Activated naive CD8-positive, alpha-beta T cell treated with anti-CD3 and anti-CD28 coated beads, Interleukin-2, amount 50 U/mL, for 24 hours (primary cell): ENCODE measurements around the gene VTI1A.
"Not testable (repeated sequence)": the region's sequence is repeated elsewhere in the genome, so short reads cannot be mapped to it uniquely, and the experiment has no call there.

ENCODE experiments used
- ATAC-seq: fragments of 150-1000 bp; cut with Tn5 transposase; one replicate; pipeline ENCODE4 v1.10.0; 2021
- DNase-seq: peaks from one replicate; pipeline ENCODE4 v3.0.0; 2021
- H3K27ac Mint-ChIP-seq: one replicate; pipeline ENCODE4 v1.8.0; 2021; ENCODE audit warnings: mild to moderate bottlenecking, mixed read lengths
- H3K27me3 Mint-ChIP-seq: one replicate; pipeline ENCODE4 v1.8.0; 2021; ENCODE audit warnings: mixed read lengths
- H3K36me3 Mint-ChIP-seq: one replicate; pipeline ENCODE4 v1.8.0; 2021; ENCODE audit warnings: low read depth, mixed read lengths
- H3K4me1 Mint-ChIP-seq: one replicate; pipeline ENCODE4 v1.8.0; 2021; ENCODE audit warnings: mixed read lengths
- H3K4me3 Mint-ChIP-seq: one replicate; pipeline ENCODE4 v1.8.0; 2021; ENCODE audit warnings: mild to moderate bottlenecking, moderate library complexity, mixed read lengths
- H3K9me3 Mint-ChIP-seq: one replicate; pipeline ENCODE4 v1.8.0; 2021; ENCODE audit warnings: mixed read lengths

Gene VTI1A

DNA sequence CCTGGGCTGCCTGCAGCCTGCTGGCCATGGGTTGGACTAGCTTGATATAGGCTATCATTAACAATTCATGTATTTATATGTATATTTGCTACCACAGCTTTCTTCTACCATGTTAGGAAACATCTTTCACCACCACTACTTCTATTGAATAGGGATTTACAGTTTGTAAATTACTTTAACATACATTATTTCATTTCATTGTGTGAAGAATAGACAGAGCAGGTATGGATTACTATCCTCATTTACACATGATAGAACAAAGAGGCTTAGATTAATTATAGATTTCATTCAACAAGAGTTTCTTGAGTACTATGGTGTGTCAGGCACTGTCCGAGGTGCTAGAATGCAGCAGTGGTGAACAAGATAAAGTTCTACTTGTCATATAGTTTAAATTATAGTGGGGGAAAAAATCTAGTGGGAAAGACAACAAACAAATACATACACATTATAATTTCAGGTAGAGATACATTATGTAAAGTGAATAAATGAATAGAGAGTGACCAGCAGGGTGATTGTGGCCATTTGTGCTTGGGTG, 20.6 kb downstream of the VTI1A start:
- Mint-ChIP-seq H3K36me3 (peaks cover 39% of the 10 kb centered on the region), H3K4me3 (no peak overlapping the region), H3K27me3 (no peaks in the 10 kb centered on the region), H3K27ac (no peak overlapping the region), H3K9me3 (peaks cover 5% of the 10 kb centered on the region), H3K4me1 (peaks cover 25% of the 10 kb centered on the region)
- no peak for DNase-seq
- no peak for ATAC-seq

DNA sequence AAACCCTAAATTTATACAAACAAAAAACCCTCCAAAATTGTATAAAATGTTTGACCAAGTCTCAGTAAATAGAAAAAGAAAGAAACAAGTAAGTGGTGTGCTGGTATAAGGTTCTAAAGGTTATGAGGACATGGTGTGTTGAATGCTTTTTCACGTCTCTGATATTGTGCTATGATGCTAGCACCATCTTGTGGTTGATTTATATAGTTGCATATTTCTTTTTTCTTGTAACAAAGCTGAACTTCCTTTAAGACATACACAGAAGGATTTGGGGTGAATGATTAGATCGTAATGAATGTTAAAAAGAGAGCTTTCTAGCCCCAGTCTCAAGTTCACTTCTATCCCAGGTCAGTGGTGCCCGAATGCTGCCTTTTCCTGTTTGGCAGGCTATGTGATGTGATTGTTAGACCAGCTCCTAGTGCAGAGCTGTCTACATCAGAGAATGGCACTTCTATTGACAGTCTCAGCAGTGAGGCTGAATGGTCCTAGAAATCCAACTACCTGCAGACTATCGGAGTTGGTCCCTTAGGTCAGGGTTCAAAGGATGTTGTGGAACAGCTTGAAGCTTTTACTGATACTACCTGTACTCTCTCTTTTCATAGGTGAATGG, 25.0 kb downstream of the VTI1A start:
- peak overlapping the region; percentile 53 for H3K27ac Mint-ChIP-seq
- DNase-seq, result no peak
- no peaks in the 10 kb centered on the region for H3K27me3 Mint-ChIP-seq

DNA sequence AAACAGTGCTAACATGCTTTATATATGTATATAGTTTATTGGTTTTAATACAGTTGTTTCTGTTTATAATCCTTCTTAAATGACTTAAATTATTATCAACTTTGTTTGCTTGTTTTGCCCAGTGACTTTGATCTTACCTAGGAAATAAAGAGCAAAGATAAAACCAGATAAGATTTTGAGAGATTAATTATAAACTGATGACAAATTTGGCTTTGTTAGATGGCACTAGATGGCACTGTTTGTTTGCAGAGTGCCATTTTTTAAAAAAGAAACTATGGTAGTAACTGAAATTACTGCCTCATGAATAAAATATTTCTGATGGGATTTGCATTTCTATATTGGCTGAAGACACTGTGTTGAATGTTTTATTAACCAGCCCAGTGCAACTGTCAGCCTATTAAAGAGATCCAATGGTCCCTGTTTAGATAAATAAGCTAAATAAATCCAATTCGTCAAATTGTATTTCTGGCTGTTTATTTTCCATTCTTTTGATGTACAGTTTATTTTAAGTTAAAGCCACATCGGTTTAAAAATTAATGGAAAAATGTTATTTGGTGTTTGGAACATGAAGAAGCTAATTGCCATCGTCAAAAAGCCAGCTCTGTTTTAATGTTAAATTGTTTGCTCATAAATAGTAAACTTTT, 28.7 kb downstream of the VTI1A start:
- peaks cover 11% of the 10 kb centered on the region for H3K36me3 Mint-ChIP-seq
- no peak overlapping the region for H3K27ac Mint-ChIP-seq
- no peaks in the 10 kb centered on the region for H3K9me3 Mint-ChIP-seq
- no peaks in the 10 kb centered on the region for H3K27me3 Mint-ChIP-seq
- ATAC-seq (no peak), DNase-seq (no peak)
- no peak overlapping the region for H3K4me3 Mint-ChIP-seq
- H3K4me1 Mint-ChIP-seq, result peaks cover 18% of the 10 kb centered on the region

More for the DNA sequence above, 25.0 kb downstream of the VTI1A start:
- H3K4me1 Mint-ChIP-seq, result peaks cover 16% of the 10 kb centered on the region
- H3K9me3 Mint-ChIP-seq, result no peaks in the 10 kb centered on the region
- peaks cover 13% of the 10 kb centered on the region for H3K36me3 Mint-ChIP-seq
- no peak overlapping the region for H3K4me3 Mint-ChIP-seq
- peak; percentile 52 for ATAC-seq

DNA sequence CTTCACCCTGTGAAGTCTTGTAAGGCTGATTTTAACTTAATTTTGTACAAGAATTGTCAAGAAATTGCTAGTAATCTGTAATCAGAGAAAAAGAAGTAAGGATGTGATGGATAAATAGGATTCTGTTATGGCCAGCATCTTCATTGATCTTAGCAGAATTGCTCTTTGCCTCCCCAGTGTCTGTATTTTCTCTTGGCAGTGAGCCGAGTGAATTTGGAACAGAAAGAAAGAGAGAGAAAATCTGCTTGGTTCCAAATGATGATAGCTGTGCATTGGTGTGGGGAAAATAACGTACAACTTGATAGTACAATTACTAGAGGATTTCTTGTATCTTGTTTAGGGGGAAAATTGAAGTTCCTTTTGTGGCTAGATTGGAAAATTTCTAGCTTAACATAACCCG, 34.6 kb downstream of the VTI1A start:
- ATAC-seq, result no peak
- Mint-ChIP-seq H3K27ac (no peak overlapping the region), H3K4me1 (peaks cover 2% of the 10 kb centered on the region), H3K27me3 (no peaks in the 10 kb centered on the region), H3K36me3 (peaks cover 14% of the 10 kb centered on the region), H3K9me3 (no peaks in the 10 kb centered on the region), H3K4me3 (no peak overlapping the region)
- DNase-seq, result no peak

GRCh38 chr10:112484399-112484798, 37.4 kb downstream of the VTI1A start:
- Mint-ChIP-seq H3K9me3 (no peaks in the 10 kb centered on the region), H3K36me3 (peaks cover 15% of the 10 kb centered on the region), H3K4me1 (peaks cover 2% of the 10 kb centered on the region), H3K4me3 (no peak overlapping the region), H3K27me3 (no peaks in the 10 kb centered on the region), H3K27ac (no peak overlapping the region)
- DNase-seq, result no peak
- ATAC-seq, result no peak

- H3K27ac Mint-ChIP-seq, result no peak overlapping the region
- no peaks in the 10 kb centered on the region for H3K27me3 Mint-ChIP-seq
- peaks cover 10% of the 10 kb centered on the region for H3K4me1 Mint-ChIP-seq
- no peaks in the 10 kb centered on the region for H3K9me3 Mint-ChIP-seq
- H3K36me3 Mint-ChIP-seq, result peaks cover 15% of the 10 kb centered on the region
- no peak overlapping the region for H3K4me3 Mint-ChIP-seq
- no peak for DNase-seq
- no peak for ATAC-seq
These were observed 40.9 kb downstream of the VTI1A start for GRCh38 chr10:112487964-112488363.

DNA sequence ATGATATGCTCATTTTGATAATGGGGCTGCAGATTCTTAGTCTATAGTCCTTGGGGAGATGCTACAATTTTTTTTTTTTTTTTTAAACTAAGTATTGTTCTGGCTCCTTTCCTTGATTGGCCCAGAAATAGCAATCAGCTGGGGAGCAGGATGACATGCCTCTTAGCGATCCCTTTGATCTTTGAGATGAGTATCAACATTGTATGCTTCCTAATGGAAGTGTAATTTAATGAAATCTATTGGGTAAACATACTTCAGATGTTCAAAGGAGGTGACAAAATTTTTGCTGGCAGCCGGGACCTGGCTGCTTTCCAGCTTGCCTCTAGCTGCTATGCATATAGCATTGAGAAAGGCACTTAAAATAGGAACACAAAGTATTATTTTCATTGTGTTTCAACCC, 43.5 kb downstream of the VTI1A start:
- ATAC-seq (no peak), DNase-seq (no peak)
- H3K27ac Mint-ChIP-seq, result no peak overlapping the region
- H3K9me3 Mint-ChIP-seq, result no peaks in the 10 kb centered on the region
- peaks cover 10% of the 10 kb centered on the region for H3K4me1 Mint-ChIP-seq
- no peaks in the 10 kb centered on the region for H3K27me3 Mint-ChIP-seq
- H3K36me3 Mint-ChIP-seq, result peaks cover 3% of the 10 kb centered on the region
- no peak overlapping the region for H3K4me3 Mint-ChIP-seq

- H3K36me3 Mint-ChIP-seq, result peaks cover 3% of the 10 kb centered on the region
- peaks cover 10% of the 10 kb centered on the region for H3K4me1 Mint-ChIP-seq
- H3K4me3 Mint-ChIP-seq, result no peak overlapping the region
- H3K27ac Mint-ChIP-seq, result no peak overlapping the region
- no peaks in the 10 kb centered on the region for H3K9me3 Mint-ChIP-seq
- ATAC-seq (peak; percentile 49), DNase-seq (no peak)
- H3K27me3 Mint-ChIP-seq, result no peaks in the 10 kb centered on the region
These were observed 44.1 kb downstream of the VTI1A start for GRCh38 chr10:112491144-112491543.

- Mint-ChIP-seq H3K4me3 (no peak overlapping the region), H3K27me3 (no peaks in the 10 kb centered on the region), H3K27ac (no peak overlapping the region), H3K4me1 (peaks cover 20% of the 10 kb centered on the region), H3K9me3 (no peaks in the 10 kb centered on the region), H3K36me3 (peaks cover 3% of the 10 kb centered on the region)
- ATAC-seq, result no peak
- DNase-seq, result no peak
These were observed 45.7 kb downstream of the VTI1A start for GRCh38 chr10:112492736-112493135.

DNA sequence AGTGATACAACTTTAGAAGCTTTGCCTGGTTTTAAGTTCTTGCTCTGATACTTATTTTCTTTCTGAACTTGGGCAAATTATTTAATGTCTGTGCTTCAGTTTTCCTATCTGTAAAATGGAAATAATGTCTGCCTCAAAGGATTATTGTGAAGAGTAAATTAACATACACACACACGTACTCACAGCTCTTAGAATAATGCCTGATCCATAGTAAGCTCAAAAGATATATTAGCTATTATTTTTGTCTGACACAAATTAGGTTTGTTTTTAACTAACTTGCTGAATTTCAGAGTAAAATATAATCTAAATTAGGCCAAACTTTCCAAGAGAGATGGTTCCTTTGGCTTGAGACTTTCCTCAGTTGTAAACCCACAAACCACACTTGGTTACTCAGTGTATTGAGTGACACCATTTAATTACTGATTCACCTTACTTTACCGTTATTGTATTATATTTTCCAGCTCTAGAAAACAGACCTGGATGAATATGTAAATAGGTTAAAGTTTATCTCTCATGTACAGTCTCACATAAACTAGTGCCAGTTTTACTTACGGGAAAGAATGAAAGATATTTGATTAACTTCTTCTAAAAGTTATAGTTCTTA, 50.4 kb downstream of the VTI1A start:
- Mint-ChIP-seq H3K36me3 (peaks cover 11% of the 10 kb centered on the region), H3K4me3 (no peak overlapping the region), H3K27ac (no peak overlapping the region), H3K27me3 (no peaks in the 10 kb centered on the region), H3K4me1 (peaks cover 12% of the 10 kb centered on the region), H3K9me3 (no peaks in the 10 kb centered on the region)
- ATAC-seq (peak; percentile 71), DNase-seq (no peak)

GRCh38 chr10:112498806-112499205, 51.8 kb downstream of the VTI1A start:
- H3K36me3 Mint-ChIP-seq, result peaks cover 12% of the 10 kb centered on the region
- peaks cover 12% of the 10 kb centered on the region for H3K4me1 Mint-ChIP-seq
- ATAC-seq (no peak), DNase-seq (no peak)
- H3K9me3 Mint-ChIP-seq, result no peaks in the 10 kb centered on the region
- no peak overlapping the region for H3K27ac Mint-ChIP-seq
- H3K27me3 Mint-ChIP-seq, result no peaks in the 10 kb centered on the region
- no peak overlapping the region for H3K4me3 Mint-ChIP-seq

DNA sequence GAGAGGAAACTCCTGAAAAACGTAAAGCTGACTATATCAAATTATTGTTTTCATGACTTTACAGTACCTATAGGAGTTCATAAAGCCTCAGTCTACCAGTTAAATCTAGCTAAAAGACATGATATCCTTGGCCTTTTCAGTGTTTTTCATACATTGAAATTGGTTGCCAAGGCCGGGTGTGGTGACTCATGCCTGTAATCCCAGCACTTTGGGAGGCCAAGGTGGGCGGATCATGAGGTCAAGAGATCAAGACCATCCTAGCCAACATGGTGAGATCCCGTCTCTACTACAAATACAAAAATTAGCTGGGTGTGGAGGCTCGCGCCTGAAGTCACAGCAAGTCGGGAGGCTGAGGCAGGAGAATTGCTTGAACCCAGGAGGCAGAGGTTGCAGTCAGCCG, 53.0 kb downstream of the VTI1A start:
- H3K9me3 Mint-ChIP-seq, H3K27ac Mint-ChIP-seq, ATAC-seq, H3K27me3 Mint-ChIP-seq, H3K4me3 Mint-ChIP-seq, DNase-seq: not testable (repeated sequence)
- Mint-ChIP-seq H3K4me1 (peaks cover 12% of the 10 kb centered on the region), H3K36me3 (peaks cover 16% of the 10 kb centered on the region)

GRCh38 chr10:112502536-112502935, 55.5 kb downstream of the VTI1A start:
- no peaks in the 10 kb centered on the region for H3K27me3 Mint-ChIP-seq
- H3K9me3 Mint-ChIP-seq, result no peaks in the 10 kb centered on the region
- peaks cover 8% of the 10 kb centered on the region for H3K4me1 Mint-ChIP-seq
- ATAC-seq, result no peak
- H3K27ac Mint-ChIP-seq, result no peak overlapping the region
- H3K4me3 Mint-ChIP-seq, result no peak overlapping the region
- no peak for DNase-seq
- H3K36me3 Mint-ChIP-seq, result peaks cover 16% of the 10 kb centered on the region

DNA sequence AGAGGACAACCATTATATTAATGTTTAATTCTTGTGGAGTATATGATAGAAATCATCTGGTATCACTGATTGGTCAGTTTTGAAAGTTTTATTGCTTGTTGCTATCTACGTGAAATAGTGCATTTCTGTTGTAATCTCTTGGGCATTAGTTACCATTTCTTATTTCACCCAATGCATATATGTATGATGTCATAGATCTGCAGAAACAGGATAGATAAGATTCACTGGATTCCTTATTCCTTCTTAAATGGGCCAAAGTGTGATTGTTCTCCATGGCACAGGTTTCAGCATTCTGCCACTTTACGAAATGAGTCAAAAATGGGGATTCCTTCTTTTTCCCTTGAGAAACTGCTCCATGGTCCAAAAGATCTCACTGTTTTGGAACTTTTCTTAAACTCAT, 56.6 kb downstream of the VTI1A start:
- Mint-ChIP-seq H3K27ac (no peak overlapping the region), H3K27me3 (no peaks in the 10 kb centered on the region), H3K9me3 (no peaks in the 10 kb centered on the region), H3K4me3 (no peak overlapping the region), H3K4me1 (peaks cover 3% of the 10 kb centered on the region), H3K36me3 (peaks cover 16% of the 10 kb centered on the region)
- DNase-seq, result no peak
- no peak for ATAC-seq

DNA sequence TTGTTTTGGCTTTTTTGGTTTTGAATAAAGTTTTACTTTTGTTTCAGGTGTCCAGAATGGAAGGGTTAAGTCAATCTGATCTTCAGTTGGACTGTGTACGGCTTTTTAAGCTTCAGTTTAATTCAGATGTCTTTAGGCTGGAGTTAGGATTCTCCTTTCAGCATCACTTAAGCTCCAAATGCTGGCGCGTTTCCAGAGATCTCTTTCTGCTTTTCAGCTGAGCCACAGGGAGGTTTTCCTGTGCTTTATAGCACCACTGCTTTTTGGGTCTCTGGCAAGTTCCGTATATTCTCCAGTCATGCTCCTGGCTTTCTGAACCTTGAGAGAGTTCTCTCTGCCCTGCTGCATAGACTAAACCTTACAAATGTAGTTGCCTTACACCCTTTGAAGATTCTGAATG, 60.0 kb downstream of the VTI1A start:
- no peak for ATAC-seq
- Mint-ChIP-seq H3K27me3 (no peaks in the 10 kb centered on the region), H3K4me3 (no peak overlapping the region), H3K9me3 (peaks cover 3% of the 10 kb centered on the region), H3K36me3 (peaks cover 12% of the 10 kb centered on the region), H3K27ac (no peak overlapping the region), H3K4me1 (peaks cover 12% of the 10 kb centered on the region)
- no peak for DNase-seq
